H9 (cell line): ENCODE measurements around the gene RORB. TPM values are rescaled to one million over a fixed set of nuclear protein-coding genes. Genes with fewer than 3 reads are reported as not detected.

Source experiments
- DNase-seq: peaks from one replicate; pipeline ENCODE4 v3.0.0-alpha.2; 2017
- H2AFZ ChIP-seq: one replicate; pipeline ENCODE4 v1.6.1; 2013; ENCODE audit warnings: mild to moderate bottlenecking, low read length, control low read depth, moderate library complexity
- H2AK5ac ChIP-seq: 2 replicates; pipeline ENCODE4 v1.6.1; 2013; ENCODE audit warnings: low read length, control low read depth, mixed read lengths; ENCODE audit not compliant: insufficient read length
- H2BK120ac ChIP-seq: one replicate; pipeline ENCODE4 v1.6.1; 2013; ENCODE audit warnings: low read depth, mild to moderate bottlenecking, low read length, control low read depth, inconsistent platforms; ENCODE audit not compliant: poor library complexity, severe bottlenecking
- H2BK12ac ChIP-seq: 2 replicates; pipeline ENCODE4 v1.6.1; 2013; ENCODE audit warnings: low read length, control low read depth, mixed read lengths, low read depth; ENCODE audit not compliant: insufficient read length
- H2BK15ac ChIP-seq: 2 replicates; pipeline ENCODE4 v1.6.1; 2013; ENCODE audit warnings: low read depth, low read length, control low read depth
- H2BK20ac ChIP-seq: one replicate; pipeline ENCODE4 v1.6.1; 2013; ENCODE audit warnings: low read depth, mild to moderate bottlenecking, low read length, control low read depth, inconsistent platforms; ENCODE audit not compliant: poor library complexity, severe bottlenecking
- H2BK5ac ChIP-seq: 2 replicates; pipeline ENCODE4 v1.6.1; 2013; ENCODE audit warnings: low read length, control low read depth, mixed read lengths; ENCODE audit not compliant: insufficient read length
- H3K14ac ChIP-seq: 2 replicates; pipeline ENCODE4 v1.6.1; 2013; ENCODE audit warnings: low read length, control low read depth; ENCODE audit not compliant: insufficient read depth
- H3K18ac ChIP-seq: 2 replicates; pipeline ENCODE4 v1.6.1; 2013; ENCODE audit warnings: low read depth, mild to moderate bottlenecking, mixed read lengths, low read length, control low read depth; ENCODE audit not compliant: insufficient read length
- H3K23ac ChIP-seq: 2 replicates; pipeline ENCODE4 v1.6.1; 2013; ENCODE audit warnings: low read length, control low read depth, mixed read lengths, low read depth; ENCODE audit not compliant: insufficient read length
- H3K23me2 ChIP-seq: 2 replicates; pipeline ENCODE4 v1.6.1; 2013; ENCODE audit warnings: low read depth, mild to moderate bottlenecking, mixed read lengths, low read length, control low read depth; ENCODE audit not compliant: insufficient read length, poor library complexity, severe bottlenecking
- H3K27ac ChIP-seq: 2 replicates; pipeline ENCODE4 v1.5.1; 2013; ENCODE audit warnings: low read length, control low read depth, mixed read lengths, low read depth; ENCODE audit not compliant: insufficient read length
- H3K27me3 ChIP-seq: 2 replicates; pipeline ENCODE4 v1.6.1; 2013; ENCODE audit warnings: low read length, control low read depth, inconsistent platforms; ENCODE audit not compliant: insufficient read depth
- H3K4ac ChIP-seq: 2 replicates; pipeline ENCODE4 v1.6.1; 2013; ENCODE audit warnings: low read depth, mild to moderate bottlenecking, control low read depth, inconsistent platforms, low read length, moderate library complexity
- H3K4me1 ChIP-seq: 2 replicates; pipeline ENCODE4 v1.6.1; 2013; ENCODE audit warnings: low read length, control low read depth, inconsistent platforms; ENCODE audit not compliant: insufficient read depth
- H3K4me2 ChIP-seq: 2 replicates; pipeline ENCODE4 v1.6.1; 2013; ENCODE audit warnings: low read length, control low read depth, mixed read lengths; ENCODE audit not compliant: insufficient read length, insufficient read depth
- H3K56ac ChIP-seq: 2 replicates; pipeline ENCODE4 v1.6.1; 2013; ENCODE audit warnings: low read depth, mild to moderate bottlenecking, mixed read lengths, low read length, control low read depth; ENCODE audit not compliant: insufficient read length
- H3K79me1 ChIP-seq: 2 replicates; pipeline ENCODE4 v1.6.1; 2013; ENCODE audit warnings: low read depth, mild to moderate bottlenecking, moderate library complexity, low read length, control low read depth, inconsistent platforms; ENCODE audit not compliant: insufficient read depth, poor library complexity, severe bottlenecking
- H3K79me2 ChIP-seq: 2 replicates; pipeline ENCODE4 v1.6.1; 2013; ENCODE audit warnings: low read length, control low read depth, inconsistent platforms; ENCODE audit not compliant: insufficient read depth
- H3K9ac ChIP-seq: 2 replicates; pipeline ENCODE4 v1.6.1; 2013; ENCODE audit warnings: low read length, control low read depth, mixed read lengths; ENCODE audit not compliant: insufficient read length; ENCODE audit errors: extremely low read depth
- H3K9me3 ChIP-seq: one replicate; pipeline ENCODE4 v1.6.1; 2013; ENCODE audit warnings: low read depth, low read length, inconsistent platforms; ENCODE audit not compliant: control insufficient read depth
- H3T11ph ChIP-seq: one replicate; pipeline ENCODE4 v1.6.1; 2013; ENCODE audit warnings: mild to moderate bottlenecking, low read length, control low read depth, inconsistent platforms
- H4K20me1 ChIP-seq: one replicate; pipeline ENCODE4 v1.6.1; 2013; ENCODE audit not compliant: control insufficient read depth, insufficient read length, insufficient read depth
- H4K5ac ChIP-seq: 2 replicates; pipeline ENCODE4 v1.6.1; 2013; ENCODE audit warnings: low read depth, mild to moderate bottlenecking, mixed read lengths, low read length, control low read depth; ENCODE audit not compliant: insufficient read length
- H4K8ac ChIP-seq: replicated peaks from 2 replicates; pipeline ENCODE4 v1.6.1; 2013; ENCODE audit warnings: low read length, control low read depth, mixed read lengths, low read depth; ENCODE audit not compliant: insufficient read length
- H4K91ac ChIP-seq: 2 replicates; pipeline ENCODE4 v1.6.1; 2013; ENCODE audit warnings: low read depth, mild to moderate bottlenecking, moderate library complexity, mixed read lengths, low read length, control low read depth; ENCODE audit not compliant: insufficient read length
- H3K27ac Mint-ChIP-seq, 3 experiments: 2 replicates in 2 of 3; 3 replicates in 1 of 3; pipeline ENCODE4 v1.8.0; 2020 to 2021; ENCODE audit warnings: mixed read lengths in 3 of 3, mild to moderate bottlenecking in 1 of 3, moderate library complexity in 1 of 3
- H3K27me3 Mint-ChIP-seq: 2 replicates; pipeline ENCODE4 v1.8.0; 2021; ENCODE audit warnings: low read depth, mild to moderate bottlenecking, moderate library complexity, mixed read lengths
- H3K36me3 Mint-ChIP-seq, 3 experiments: 2 replicates in 2 of 3; 3 replicates in 1 of 3; pipeline ENCODE4 v1.8.0; 2020 to 2021; ENCODE audit warnings: low read depth in 3 of 3, mixed read lengths in 3 of 3; ENCODE audit not compliant: insufficient read depth in 1 of 3
- H3K4me1 Mint-ChIP-seq, 2 experiments: 2 replicates each; pipeline ENCODE4 v1.8.0; 2020; ENCODE audit warnings: mixed read lengths in 2 of 2
- H3K4me3 Mint-ChIP-seq, 2 experiments: 2 replicates in 1 of 2; 3 replicates in 1 of 2; pipeline ENCODE4 v1.8.0; 2020 to 2021; ENCODE audit warnings: mild to moderate bottlenecking in 2 of 2, mixed read lengths in 2 of 2, moderate library complexity in 1 of 2
- H3K9me3 Mint-ChIP-seq, 2 experiments: 2 replicates in 1 of 2; 3 replicates in 1 of 2; pipeline ENCODE4 v1.8.0; 2020; ENCODE audit warnings: mild to moderate bottlenecking in 2 of 2, mixed read lengths in 2 of 2, moderate library complexity in 1 of 2
- WGBS: extraction: QIAGEN DNeasy Blood & Tissue Kit; methylation state at CpG from one replicate; pipeline ENCODE4 v1.1.7; 2013; ENCODE audit warnings: missing lambda C conversion rate, low lambda C conversion rate, mixed read lengths; ENCODE audit not compliant: insufficient read length; ENCODE audit errors: extremely low coverage; 5-methylcytosine and 5-hydroxymethylcytosine counted together
- long read RNA-seq: library from polyadenylated mRNA; unstranded; transcript quantifications from one replicate; pipeline ENCODE4 v2.0.0, GENCODE V29; 2020
- total RNA-seq: library from RNA; stranded (reverse); gene quantifications from 2 replicates; pipeline ENCODE4 v1.2.1, GENCODE V29; 2021
- TF ChIP-seq, protein P1 (sequence below): fragments of 200-600 bp; sonication (generic); conservative IDR thresholded peaks from 3 replicates; pipeline ENCODE4 v1.8.0; 2021; ENCODE audit warnings: antibody characterized with exemption, mild to moderate bottlenecking

The RORB gene
- 0.26 and 0.31 TPM in 2 replicates for total RNA-seq
- long read RNA-seq, full-length matches to known transcripts = 1 of 1 reads
- long read RNA-seq, partial matches to known transcripts = 0 of 1 reads
- long read RNA-seq, other reads (novel, unspliced or antisense) = 0 of 1 reads

DNA sequence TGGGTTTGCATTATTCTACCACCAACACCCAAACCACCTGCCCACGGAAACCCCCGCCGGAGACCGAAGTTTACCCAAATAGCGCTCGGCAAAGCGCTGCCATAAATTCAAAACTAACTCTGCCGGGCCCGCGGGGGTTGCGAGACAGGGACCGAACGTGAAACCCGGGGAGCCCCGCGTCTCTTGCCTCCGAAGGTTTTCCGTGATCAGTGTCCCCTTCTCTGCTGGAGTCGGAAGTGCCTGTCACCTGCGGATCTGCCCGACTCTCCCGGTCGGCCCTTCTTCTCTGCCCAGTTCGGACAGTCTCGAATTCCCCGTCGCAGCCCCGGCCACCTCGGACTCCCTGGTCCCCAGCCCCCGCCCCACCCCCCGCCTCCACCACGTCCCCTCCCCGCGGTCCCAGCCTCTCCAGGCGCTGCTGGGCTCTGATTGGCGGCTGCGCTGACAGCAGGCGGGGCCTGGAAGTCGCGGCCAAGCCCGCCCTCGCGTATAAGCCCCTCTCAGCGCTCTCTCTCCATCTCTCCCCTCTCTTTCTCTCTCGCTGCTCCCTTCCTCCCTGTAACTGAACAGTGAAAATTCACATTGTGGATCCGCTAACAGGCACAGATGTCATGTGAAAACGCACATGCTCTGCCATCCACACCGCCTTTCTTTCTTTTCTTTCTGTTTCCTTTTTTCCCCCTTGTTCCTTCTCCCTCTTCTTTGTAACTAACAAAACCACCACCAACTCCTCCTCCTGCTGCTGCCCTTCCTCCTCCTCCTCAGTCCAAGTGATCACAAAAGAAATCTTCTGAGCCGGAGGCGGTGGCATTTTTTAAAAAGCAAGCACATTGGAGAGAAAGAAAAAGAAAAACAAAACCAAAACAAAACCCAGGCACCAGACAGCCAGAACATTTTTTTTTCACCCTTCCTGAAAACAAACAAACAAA, at the start of gene RORB:
Gene RORB (plus strand): TSS at position 517 of the 929 bp plus-strand sequence. CDS start 642 bp downstream, outside the sequence.
- Histone ChIP-seq H3K9ac (no peak within 1 kb of the TSS), H3K4ac (no peak within 1 kb of the TSS), H3K18ac (no peak within 1 kb of the TSS), H4K91ac (no peak within 1 kb of the TSS), H3K14ac (no peak within 1 kb of the TSS), H3K27ac (no peak within 1 kb of the TSS), H2BK120ac (no peak within 1 kb of the TSS), H2BK12ac (no peak within 1 kb of the TSS), H3K4me2 (peak within 1 kb of the TSS; percentile 94), H4K5ac (no peak within 1 kb of the TSS), H3K9me3 (no peaks in the 10 kb centered on the region), H2BK5ac (no peak within 1 kb of the TSS), H3K23ac (no peak within 1 kb of the TSS), H3K23me2 (peaks cover 40% of the 10 kb centered on the region), H2BK20ac (no peak within 1 kb of the TSS), H3T11ph (no peak within 1 kb of the TSS), H2AFZ (peak within 1 kb of the TSS; percentile 9), H3K4me1 (peaks cover 2% of the 10 kb centered on the region; the same call in 1 of the 2 replicates), H2BK15ac (no peak within 1 kb of the TSS), H4K20me1 (no peaks in the 10 kb centered on the region), H3K79me2 (no peaks in the 10 kb centered on the region), H4K8ac (no peak within 1 kb of the TSS), H3K56ac (no peak within 1 kb of the TSS), H3K27me3 (peaks cover 18% of the 10 kb centered on the region; the same call in 1 of the 2 replicates), H2AK5ac (no peak within 1 kb of the TSS), H3K79me1 (no peaks in the 10 kb centered on the region)
- DNase-seq = peak; percentile 90
- Mint-ChIP-seq H3K36me3 (no peaks in the 10 kb centered on the region), H3K27me3 (peaks cover 60% of the 10 kb centered on the region), H3K4me3 (peak within 1 kb of the TSS; percentile 73 to 95), H3K4me1 (peaks cover 61 to 71% of the 10 kb centered on the region in 2 experiments), H3K9me3 (peaks cover 0 to 3% of the 10 kb centered on the region in 2 experiments; a peak in 1 of 5 replicates), H3K27ac (peak within 1 kb of the TSS in 1 of 3 experiments; percentile 77; a peak in 2 of 7 replicates)
- no CpG with 5 or more reads among the region's 50 CpGs for WGBS
- TF ChIP-seq, protein P1, sequence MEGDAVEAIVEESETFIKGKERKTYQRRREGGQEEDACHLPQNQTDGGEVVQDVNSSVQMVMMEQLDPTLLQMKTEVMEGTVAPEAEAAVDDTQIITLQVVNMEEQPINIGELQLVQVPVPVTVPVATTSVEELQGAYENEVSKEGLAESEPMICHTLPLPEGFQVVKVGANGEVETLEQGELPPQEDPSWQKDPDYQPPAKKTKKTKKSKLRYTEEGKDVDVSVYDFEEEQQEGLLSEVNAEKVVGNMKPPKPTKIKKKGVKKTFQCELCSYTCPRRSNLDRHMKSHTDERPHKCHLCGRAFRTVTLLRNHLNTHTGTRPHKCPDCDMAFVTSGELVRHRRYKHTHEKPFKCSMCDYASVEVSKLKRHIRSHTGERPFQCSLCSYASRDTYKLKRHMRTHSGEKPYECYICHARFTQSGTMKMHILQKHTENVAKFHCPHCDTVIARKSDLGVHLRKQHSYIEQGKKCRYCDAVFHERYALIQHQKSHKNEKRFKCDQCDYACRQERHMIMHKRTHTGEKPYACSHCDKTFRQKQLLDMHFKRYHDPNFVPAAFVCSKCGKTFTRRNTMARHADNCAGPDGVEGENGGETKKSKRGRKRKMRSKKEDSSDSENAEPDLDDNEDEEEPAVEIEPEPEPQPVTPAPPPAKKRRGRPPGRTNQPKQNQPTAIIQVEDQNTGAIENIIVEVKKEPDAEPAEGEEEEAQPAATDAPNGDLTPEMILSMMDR = no peak
